Neural cell (in vitro differentiated cells): ENCODE measurements around the gene NT5DC3. TPM values are rescaled to one million over a fixed set of nuclear protein-coding genes. Genes with fewer than 3 reads are reported as not detected.

ENCODE experiments used
- H2AFZ ChIP-seq: fragments of 200-600, 300-800 bp; sonication (generic), shearing (Covaris generic); 2 replicates; pipeline ENCODE4 v1.6.0; 2014; ENCODE audit warnings: low read depth, mild to moderate bottlenecking, antibody characterized with exemption, low read length, moderate library complexity
- H3F3A ChIP-seq: fragments of 200-600 bp; shearing (Covaris generic); 2 replicates; pipeline ENCODE4 v1.6.1; 2016; ENCODE audit warnings: mild to moderate bottlenecking, moderate library complexity, mixed read lengths, antibody characterized with exemption, low read length; ENCODE audit not compliant: insufficient read depth, poor library complexity, severe bottlenecking
- H3K27ac ChIP-seq: fragments of 200-600, 300-800 bp; sonication (generic), shearing (Covaris generic); 2 replicates; pipeline ENCODE4 v1.5.1; 2014; ENCODE audit warnings: mild to moderate bottlenecking, low read length, moderate library complexity
- H3K27me3 ChIP-seq: fragments of 300-800, 200-600 bp; sonication (generic), shearing (Covaris generic); 2 replicates; pipeline ENCODE4 v1.6.0; 2014; ENCODE audit warnings: mild to moderate bottlenecking, low read depth, low read length, moderate library complexity; ENCODE audit not compliant: insufficient read depth
- H3K36me3 ChIP-seq: fragments of 300-800, 200-600 bp; sonication (generic), shearing (Covaris generic); 2 replicates; pipeline ENCODE4 v1.5.1; 2014; ENCODE audit warnings: mild to moderate bottlenecking, antibody characterized with exemption, low read length, moderate library complexity; ENCODE audit not compliant: insufficient read depth
- H3K4me2 ChIP-seq: fragments of 300-800, 200-600 bp; sonication (generic), shearing (Covaris generic); 2 replicates; pipeline ENCODE4 v1.6.0; 2014; ENCODE audit warnings: mild to moderate bottlenecking, low read length
- H3K4me3 ChIP-seq: fragments of 300-800, 200-600 bp; sonication (generic), shearing (Covaris generic); 2 replicates; pipeline ENCODE4 v1.5.1; 2014; ENCODE audit warnings: mild to moderate bottlenecking, low read length, moderate library complexity
- H3K79me2 ChIP-seq: fragments of 200-600 bp; shearing (Covaris generic); replicated peaks from 2 replicates; pipeline ENCODE4 v1.6.0; 2014; ENCODE audit warnings: mild to moderate bottlenecking, low read length, moderate library complexity; ENCODE audit not compliant: insufficient read depth
- H3K9ac ChIP-seq: fragments of 300-800, 200-600 bp; sonication (generic), shearing (Covaris generic); 2 replicates; pipeline ENCODE4 v1.6.1; 2016; ENCODE audit warnings: mild to moderate bottlenecking, low read length, mixed read lengths
- H3K9me2 ChIP-seq: fragments of 200-600 bp; shearing (Covaris generic); 2 replicates; pipeline ENCODE4 v1.6.1; 2016; ENCODE audit warnings: mild to moderate bottlenecking, low read length, mixed read lengths; ENCODE audit not compliant: insufficient read depth
- H3K9me3 ChIP-seq: fragments of 200-600, 300-800 bp; sonication (generic), shearing (Covaris generic); 2 replicates; pipeline ENCODE4 v1.6.1; 2016; ENCODE audit warnings: mild to moderate bottlenecking, mixed run types, low read length, moderate library complexity, mixed read lengths
- H4K20me1 ChIP-seq: fragments of 200-600 bp; shearing (Covaris generic); 2 replicates; pipeline ENCODE4 v1.6.1; 2016; ENCODE audit warnings: mild to moderate bottlenecking, mixed run types; ENCODE audit not compliant: insufficient read depth
- EP300 ChIP-seq: fragments of 450-650 bp; conservative IDR thresholded peaks from 2 replicates; pipeline ENCODE4 v1.6.1; 2014; ENCODE audit warnings: antibody characterized with exemption, mild to moderate bottlenecking, moderate library complexity; ENCODE audit not compliant: poor library complexity, severe bottlenecking
- EZH2 ChIP-seq: fragments of 200-600, 300-800 bp; shearing (Covaris generic), sonication (generic); IDR thresholded peaks from 2 replicates; pipeline ENCODE4 v1.6.1; 2014; ENCODE audit warnings: antibody characterized with exemption, low read length, borderline replicate concordance, mild to moderate bottlenecking; ENCODE audit not compliant: insufficient read depth, poor library complexity, severe bottlenecking
- MXI1 ChIP-seq: fragments of 450-650 bp; conservative IDR thresholded peaks from 2 replicates; pipeline ENCODE4 v1.6.1; 2014; ENCODE audit warnings: antibody characterized with exemption, mild to moderate bottlenecking; ENCODE audit not compliant: poor library complexity, severe bottlenecking
- POLR2AphosphoS5 ChIP-seq: IDR thresholded peaks from 2 replicates; pipeline ENCODE4 v1.6.1; 2012
- RAD21 ChIP-seq: fragments of 450-650 bp; conservative IDR thresholded peaks from 2 replicates; pipeline ENCODE4 v1.6.1; 2014; ENCODE audit warnings: antibody characterized with exemption, mild to moderate bottlenecking, moderate library complexity
- SMC3 ChIP-seq: fragments of 450-650 bp; conservative IDR thresholded peaks from 2 replicates; pipeline ENCODE4 v1.6.1; 2014; ENCODE audit warnings: antibody characterized with exemption, mild to moderate bottlenecking, moderate library complexity; ENCODE audit not compliant: poor library complexity
- TAF1 ChIP-seq: IDR thresholded peaks from 2 replicates; pipeline ENCODE4 v1.6.1; 2012; ENCODE audit warnings: low read depth
- polyA plus RNA-seq: library from polyadenylated mRNA; depleted of rRNA; stranded (reverse); fragments of >200 nt; gene quantifications from 2 replicates; pipeline ENCODE4 v1.2.3, GENCODE V29; 2014
- TF ChIP-seq, protein P1 (sequence below): IDR thresholded peaks from 2 replicates; pipeline ENCODE4 v1.6.1; 2012; ENCODE audit warnings: borderline replicate concordance
- TF ChIP-seq, protein P2 (sequence below): fragments of 450-650 bp; IDR thresholded peaks from 2 replicates; pipeline ENCODE4 v1.5.1; 2014; ENCODE audit warnings: antibody characterized with exemption, mild to moderate bottlenecking, moderate library complexity; ENCODE audit not compliant: poor library complexity, severe bottlenecking

Gene NT5DC3
- polyA plus RNA-seq, 1 donor from 2014 or later = 4.0 TPM

DNA sequence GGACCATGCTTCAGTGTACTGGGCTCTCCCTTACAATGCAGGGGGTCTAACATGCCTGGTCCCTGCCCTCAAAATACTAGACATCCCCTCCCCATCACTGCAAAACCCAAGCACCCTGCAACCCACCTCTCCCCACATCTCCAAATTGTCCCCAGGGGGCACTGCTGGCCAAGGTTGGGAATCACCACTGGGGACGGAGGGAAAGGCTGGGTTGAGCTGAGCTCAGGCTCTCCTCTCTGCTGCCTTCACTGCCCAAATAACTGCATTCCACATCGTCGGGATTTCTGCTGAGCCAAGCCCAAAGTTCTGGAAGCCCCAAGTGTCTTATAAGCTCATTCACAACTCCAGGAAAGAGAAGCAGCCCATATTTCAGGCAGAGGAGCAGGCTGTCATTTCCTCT is 69.6 kb downstream of the NT5DC3 start:
- no peaks in the 10 kb centered on the region for H3K36me3 ChIP-seq
- no peaks in the 10 kb centered on the region for H3K27me3 ChIP-seq
- no peaks in the 10 kb centered on the region for H3K9me3 ChIP-seq
- TF ChIP-seq, protein P1, sequence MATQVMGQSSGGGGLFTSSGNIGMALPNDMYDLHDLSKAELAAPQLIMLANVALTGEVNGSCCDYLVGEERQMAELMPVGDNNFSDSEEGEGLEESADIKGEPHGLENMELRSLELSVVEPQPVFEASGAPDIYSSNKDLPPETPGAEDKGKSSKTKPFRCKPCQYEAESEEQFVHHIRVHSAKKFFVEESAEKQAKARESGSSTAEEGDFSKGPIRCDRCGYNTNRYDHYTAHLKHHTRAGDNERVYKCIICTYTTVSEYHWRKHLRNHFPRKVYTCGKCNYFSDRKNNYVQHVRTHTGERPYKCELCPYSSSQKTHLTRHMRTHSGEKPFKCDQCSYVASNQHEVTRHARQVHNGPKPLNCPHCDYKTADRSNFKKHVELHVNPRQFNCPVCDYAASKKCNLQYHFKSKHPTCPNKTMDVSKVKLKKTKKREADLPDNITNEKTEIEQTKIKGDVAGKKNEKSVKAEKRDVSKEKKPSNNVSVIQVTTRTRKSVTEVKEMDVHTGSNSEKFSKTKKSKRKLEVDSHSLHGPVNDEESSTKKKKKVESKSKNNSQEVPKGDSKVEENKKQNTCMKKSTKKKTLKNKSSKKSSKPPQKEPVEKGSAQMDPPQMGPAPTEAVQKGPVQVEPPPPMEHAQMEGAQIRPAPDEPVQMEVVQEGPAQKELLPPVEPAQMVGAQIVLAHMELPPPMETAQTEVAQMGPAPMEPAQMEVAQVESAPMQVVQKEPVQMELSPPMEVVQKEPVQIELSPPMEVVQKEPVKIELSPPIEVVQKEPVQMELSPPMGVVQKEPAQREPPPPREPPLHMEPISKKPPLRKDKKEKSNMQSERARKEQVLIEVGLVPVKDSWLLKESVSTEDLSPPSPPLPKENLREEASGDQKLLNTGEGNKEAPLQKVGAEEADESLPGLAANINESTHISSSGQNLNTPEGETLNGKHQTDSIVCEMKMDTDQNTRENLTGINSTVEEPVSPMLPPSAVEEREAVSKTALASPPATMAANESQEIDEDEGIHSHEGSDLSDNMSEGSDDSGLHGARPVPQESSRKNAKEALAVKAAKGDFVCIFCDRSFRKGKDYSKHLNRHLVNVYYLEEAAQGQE = no peak
- TF ChIP-seq TAF1 (no peak), POLR2AphosphoS5 (no peak), EP300 (no peak), RAD21 (no peak), EZH2 (no peak), MXI1 (no peak)
- TF ChIP-seq, protein P2, sequence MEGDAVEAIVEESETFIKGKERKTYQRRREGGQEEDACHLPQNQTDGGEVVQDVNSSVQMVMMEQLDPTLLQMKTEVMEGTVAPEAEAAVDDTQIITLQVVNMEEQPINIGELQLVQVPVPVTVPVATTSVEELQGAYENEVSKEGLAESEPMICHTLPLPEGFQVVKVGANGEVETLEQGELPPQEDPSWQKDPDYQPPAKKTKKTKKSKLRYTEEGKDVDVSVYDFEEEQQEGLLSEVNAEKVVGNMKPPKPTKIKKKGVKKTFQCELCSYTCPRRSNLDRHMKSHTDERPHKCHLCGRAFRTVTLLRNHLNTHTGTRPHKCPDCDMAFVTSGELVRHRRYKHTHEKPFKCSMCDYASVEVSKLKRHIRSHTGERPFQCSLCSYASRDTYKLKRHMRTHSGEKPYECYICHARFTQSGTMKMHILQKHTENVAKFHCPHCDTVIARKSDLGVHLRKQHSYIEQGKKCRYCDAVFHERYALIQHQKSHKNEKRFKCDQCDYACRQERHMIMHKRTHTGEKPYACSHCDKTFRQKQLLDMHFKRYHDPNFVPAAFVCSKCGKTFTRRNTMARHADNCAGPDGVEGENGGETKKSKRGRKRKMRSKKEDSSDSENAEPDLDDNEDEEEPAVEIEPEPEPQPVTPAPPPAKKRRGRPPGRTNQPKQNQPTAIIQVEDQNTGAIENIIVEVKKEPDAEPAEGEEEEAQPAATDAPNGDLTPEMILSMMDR = peak; percentile 14
- H3K4me3 ChIP-seq = no peak overlapping the region
- H4K20me1 ChIP-seq = no peaks in the 10 kb centered on the region
- H2AFZ ChIP-seq = no peak overlapping the region
- no peak overlapping the region for H3K4me2 ChIP-seq
- H3K27ac ChIP-seq = no peak overlapping the region
- no peak overlapping the region for H3K9ac ChIP-seq
- H3F3A ChIP-seq = no peaks in the 10 kb centered on the region
- H3K9me2 ChIP-seq = no peaks in the 10 kb centered on the region
- H3K79me2 ChIP-seq = no peaks in the 10 kb centered on the region

DNA sequence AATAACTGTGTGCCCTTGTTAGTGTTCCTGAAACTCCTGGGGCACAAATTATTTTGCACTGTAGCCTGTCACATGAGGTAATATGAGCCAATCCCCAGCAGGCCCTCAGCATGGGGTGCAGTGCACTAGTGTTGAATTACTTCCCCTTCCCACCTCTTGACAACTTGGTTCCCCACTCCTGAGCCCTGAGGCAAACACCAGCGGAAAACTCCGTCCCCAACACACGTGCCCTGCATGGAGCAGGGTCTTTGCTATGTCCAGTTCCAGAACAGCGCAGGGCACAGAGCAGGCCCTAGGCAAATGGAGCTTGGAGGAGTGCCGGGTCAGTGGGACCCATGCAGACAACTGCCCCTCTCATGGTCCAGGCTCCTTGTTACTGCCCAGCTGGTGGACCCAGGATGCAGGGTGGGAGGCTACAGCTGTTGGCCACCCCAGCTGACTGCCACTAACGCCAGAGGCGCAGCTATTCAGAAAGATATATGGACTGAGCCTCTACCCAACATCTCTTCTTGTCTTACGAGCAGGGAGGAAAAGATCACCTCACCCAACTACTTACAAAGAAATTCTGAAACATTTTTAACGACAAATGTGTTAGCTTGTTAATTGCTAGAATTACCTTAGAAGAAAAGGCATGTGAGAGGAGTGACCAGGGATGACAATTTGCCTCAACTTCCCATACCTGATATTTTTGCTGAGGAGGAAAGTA is 71.6 kb downstream of the NT5DC3 start:
- H2AFZ ChIP-seq = no peak overlapping the region
- H3K79me2 ChIP-seq = no peaks in the 10 kb centered on the region
- H3K4me3 ChIP-seq = no peak overlapping the region
- no peak overlapping the region for H3K9ac ChIP-seq
- TF ChIP-seq SMC3 (no peak), TAF1 (no peak), RAD21 (no peak), POLR2AphosphoS5 (no peak), MXI1 (no peak), EZH2 (no peak)
- TF ChIP-seq, protein P2 = no peak
- TF ChIP-seq, protein P1 = no peak
- no peaks in the 10 kb centered on the region for H3F3A ChIP-seq
- no peaks in the 10 kb centered on the region for H3K36me3 ChIP-seq
- H3K27me3 ChIP-seq = no peaks in the 10 kb centered on the region
- no peaks in the 10 kb centered on the region for H3K9me3 ChIP-seq
- no peaks in the 10 kb centered on the region for H4K20me1 ChIP-seq
- H3K4me2 ChIP-seq = no peak overlapping the region
- H3K9me2 ChIP-seq = no peaks in the 10 kb centered on the region
- H3K27ac ChIP-seq = no peak overlapping the region
